Astrocyte (in vitro differentiated cells and primary cell): ENCODE results near the gene ZBTB2. TPM values are rescaled to one million over a fixed set of nuclear protein-coding genes. Genes with fewer than 3 reads are reported as not detected.
"Not testable (repeated sequence)": the region's sequence is repeated elsewhere in the genome, so short reads cannot be mapped to it uniquely, and the experiment has no call there.

Source experiments
- DNase-seq: peaks from one replicate; pipeline ENCODE4 v3.0.0-alpha.2; 2010; ENCODE audit warnings: low read depth
- FAIRE-seq: peaks from 2 replicates; lab custom pipeline; 2011; peaks lifted over from hg19 to GRCh38; lab: Jason Lieb, UNC
- H2AFZ ChIP-seq: 2 replicates; pipeline ENCODE4 v1.6.0; 2012; ENCODE audit warnings: low read depth, low read length, inconsistent platforms
- H3K27ac ChIP-seq: 2 replicates; pipeline ENCODE4 v1.5.1; 2011; ENCODE audit warnings: low read depth, low read length, inconsistent platforms
- H3K27me3 ChIP-seq: 2 replicates; pipeline ENCODE4 v1.6.0; 2011; ENCODE audit warnings: low read length, inconsistent platforms; ENCODE audit not compliant: insufficient read depth
- H3K36me3 ChIP-seq: 2 replicates; pipeline ENCODE4 v1.5.1; 2011; ENCODE audit warnings: low read length, inconsistent platforms; ENCODE audit not compliant: insufficient read depth
- H3K4me1 ChIP-seq: 2 replicates; pipeline ENCODE4 v1.5.1; 2011; ENCODE audit warnings: low read length, inconsistent platforms; ENCODE audit not compliant: insufficient read depth
- H3K4me2 ChIP-seq: 2 replicates; pipeline ENCODE4 v1.6.0; 2012; ENCODE audit warnings: low read length, inconsistent platforms
- H3K4me3 ChIP-seq: 2 replicates; pipeline ENCODE4 v1.5.1; 2011; ENCODE audit warnings: low read depth, mild to moderate bottlenecking, low read length, inconsistent platforms; ENCODE audit not compliant: insufficient read depth
- H3K79me2 ChIP-seq: 2 replicates; pipeline ENCODE4 v1.6.0; 2012; ENCODE audit warnings: mild to moderate bottlenecking, low read length, inconsistent platforms; ENCODE audit not compliant: insufficient read depth
- H3K9ac ChIP-seq: 2 replicates; pipeline ENCODE4 v1.6.0; 2012; ENCODE audit warnings: mild to moderate bottlenecking, low read length, inconsistent platforms
- H3K9me3 ChIP-seq: 2 replicates; pipeline ENCODE4 v1.5.1; 2012; ENCODE audit warnings: low read depth, mild to moderate bottlenecking, low read length, inconsistent platforms; ENCODE audit not compliant: insufficient read depth
- H4K20me1 ChIP-seq: 2 replicates; pipeline ENCODE4 v1.6.0; 2012; ENCODE audit warnings: low read length, inconsistent platforms; ENCODE audit not compliant: insufficient read depth
- H3K27ac Mint-ChIP-seq: one replicate; pipeline ENCODE4 v1.8.0; 2021; ENCODE audit warnings: mild to moderate bottlenecking, mixed read lengths; ENCODE audit not compliant: unreplicated experiment
- H3K27me3 Mint-ChIP-seq: one replicate; pipeline ENCODE4 v1.8.0; 2021; ENCODE audit warnings: low read depth, mixed read lengths; ENCODE audit not compliant: unreplicated experiment
- H3K36me3 Mint-ChIP-seq: one replicate; pipeline ENCODE4 v1.8.0; 2021; ENCODE audit warnings: low read depth, mixed read lengths; ENCODE audit not compliant: unreplicated experiment
- H3K4me1 Mint-ChIP-seq: one replicate; pipeline ENCODE4 v1.8.0; 2021; ENCODE audit warnings: low read depth, mixed read lengths; ENCODE audit not compliant: unreplicated experiment
- H3K4me3 Mint-ChIP-seq: one replicate; pipeline ENCODE4 v1.8.0; 2021; ENCODE audit warnings: mild to moderate bottlenecking, moderate library complexity, mixed read lengths; ENCODE audit not compliant: unreplicated experiment
- H3K9me3 Mint-ChIP-seq: one replicate; pipeline ENCODE4 v1.8.0; 2021; ENCODE audit warnings: mild to moderate bottlenecking, mixed read lengths; ENCODE audit not compliant: unreplicated experiment
- CTCF ChIP-seq: IDR thresholded peaks from 2 replicates; pipeline ENCODE4 v1.5.1; 2011; ENCODE audit warnings: low read depth, mild to moderate bottlenecking, inconsistent platforms, low read length, moderate library complexity; ENCODE audit not compliant: insufficient read depth
- EZH2 ChIP-seq: IDR thresholded peaks from 2 replicates; pipeline ENCODE4 v1.6.1; 2012; ENCODE audit warnings: mild to moderate bottlenecking, low read length, inconsistent platforms; ENCODE audit not compliant: insufficient read depth
- total RNA-seq: library from RNA; stranded (reverse); gene quantifications from 2 replicates; pipeline ENCODE4 v1.2.1, GENCODE V29; 2021

The ZBTB2 gene
- total RNA-seq, 1 donor from 2014 or later: 20.8 TPM

- Histone ChIP-seq H4K20me1 (peaks cover 11% of the 10 kb centered on the region), H3K9ac (peak overlapping the region; percentile 58), H3K27me3 (no peaks in the 10 kb centered on the region), H3K4me2 (peak overlapping the region; percentile 78), H3K4me1 (peaks cover 30% of the 10 kb centered on the region), H3K9me3 (no peaks in the 10 kb centered on the region), H3K4me3 (peak overlapping the region; percentile 27), H2AFZ (peak overlapping the region; percentile 53), H3K79me2 (peaks cover 80% of the 10 kb centered on the region), H3K36me3 (no peaks in the 10 kb centered on the region), H3K27ac (peak overlapping the region; percentile 54)
- Mint-ChIP-seq H3K36me3 (peaks cover 8% of the 10 kb centered on the region), H3K27ac (peak overlapping the region; percentile 91), H3K4me1 (peaks cover 9% of the 10 kb centered on the region), H3K9me3 (no peaks in the 10 kb centered on the region), H3K4me3 (peak overlapping the region; percentile 50), H3K27me3 (no peaks in the 10 kb centered on the region)
- FAIRE-seq: peak; percentile 43
- peak; percentile 84 for DNase-seq
- no peak for TF ChIP-seq EZH2
- TF ChIP-seq CTCF: no peak
Measured at GRCh38 chr6:151387175-151387970, 4.0 kb downstream of the ZBTB2 start.

- H3K4me1 ChIP-seq: peaks cover 23% of the 10 kb centered on the region
- peaks cover 8% of the 10 kb centered on the region for H3K36me3 Mint-ChIP-seq
- peaks cover 84% of the 10 kb centered on the region for H3K79me2 ChIP-seq
- no peak overlapping the region for H2AFZ ChIP-seq
- no peaks in the 10 kb centered on the region for H3K27me3 Mint-ChIP-seq
- TF ChIP-seq CTCF (no peak), EZH2 (no peak)
- no peaks in the 10 kb centered on the region for H3K9me3 ChIP-seq
- H3K4me1 Mint-ChIP-seq: peaks cover 22% of the 10 kb centered on the region
- H4K20me1 ChIP-seq: peaks cover 7% of the 10 kb centered on the region
- H3K9ac ChIP-seq: no peak overlapping the region
- no peak overlapping the region for H3K4me2 ChIP-seq
- no peaks in the 10 kb centered on the region for H3K27me3 ChIP-seq
- H3K36me3 ChIP-seq: no peaks in the 10 kb centered on the region
- no peak overlapping the region for H3K27ac ChIP-seq
- H3K27ac Mint-ChIP-seq: no peak overlapping the region
- no peak overlapping the region for H3K4me3 ChIP-seq
- H3K9me3 Mint-ChIP-seq: no peaks in the 10 kb centered on the region
- DNase-seq (no peak), FAIRE-seq (no peak)
- no peak overlapping the region for H3K4me3 Mint-ChIP-seq
Measured at GRCh38 chr6:151385177-151385576, 6.2 kb downstream of the ZBTB2 start.

- peaks cover 7% of the 10 kb centered on the region for H3K36me3 Mint-ChIP-seq
- TF ChIP-seq CTCF (no peak), EZH2 (no peak)
- H3K9me3 Mint-ChIP-seq: no peaks in the 10 kb centered on the region
- Histone ChIP-seq H3K36me3 (no peaks in the 10 kb centered on the region), H3K79me2 (peaks cover 93% of the 10 kb centered on the region), H3K4me1 (peaks cover 19% of the 10 kb centered on the region), H3K9me3 (no peaks in the 10 kb centered on the region), H3K9ac (no peak overlapping the region), H3K4me3 (no peak overlapping the region), H3K4me2 (no peak overlapping the region), H3K27ac (no peak overlapping the region), H2AFZ (no peak overlapping the region), H3K27me3 (no peaks in the 10 kb centered on the region), H4K20me1 (peaks cover 10% of the 10 kb centered on the region)
- H3K27ac Mint-ChIP-seq: no peak overlapping the region
- no peak overlapping the region for H3K4me3 Mint-ChIP-seq
- no peaks in the 10 kb centered on the region for H3K27me3 Mint-ChIP-seq
- peaks cover 23% of the 10 kb centered on the region for H3K4me1 Mint-ChIP-seq
- no peak for FAIRE-seq
- DNase-seq: no peak
Measured at GRCh38 chr6:151384151-151384550, 7.2 kb downstream of the ZBTB2 start.

GRCh38 chr6:151382631-151383030 is 8.7 kb downstream of the ZBTB2 start:
- H3K4me3 ChIP-seq, H3K36me3 Mint-ChIP-seq, H3K27ac Mint-ChIP-seq, H3K36me3 ChIP-seq, H3K4me2 ChIP-seq, FAIRE-seq, H2AFZ ChIP-seq, DNase-seq, H3K9ac ChIP-seq, H3K27me3 ChIP-seq, H3K27me3 Mint-ChIP-seq, H3K27ac ChIP-seq, H3K4me1 ChIP-seq, H3K4me3 Mint-ChIP-seq, H3K9me3 ChIP-seq, H3K9me3 Mint-ChIP-seq: not testable (repeated sequence)
- Histone ChIP-seq H3K79me2 (peaks cover 93% of the 10 kb centered on the region), H4K20me1 (peaks cover 18% of the 10 kb centered on the region)
- H3K4me1 Mint-ChIP-seq: peaks cover 20% of the 10 kb centered on the region
